Activated CD8-positive, alpha-beta memory T cell treated with anti-CD3 and anti-CD28 coated beads for 4 hours (primary cell): ENCODE data around the gene EDA.
"Not testable (repeated sequence)": the region's sequence is repeated elsewhere in the genome, so short reads cannot be mapped to it uniquely, and the experiment has no call there.

Experiments used
- DNase-seq, 2 donors: peaks; one replicate each; pipeline ENCODE4 v3.0.0-alpha.2; 2020; ENCODE audit warnings: low read depth in 2 of 2

EDA gene

GRCh38 chrX:69951753-69952152, 335.8 kb downstream of the EDA start:
- no peak for DNase-seq

GRCh38 chrX:69959712-69960111, 343.8 kb downstream of the EDA start:
- no peak for DNase-seq

- DNase-seq = no peak
Measured at GRCh38 chrX:69961365-69962072, 345.6 kb downstream of the EDA start.

- DNase-seq = no peak
Measured at GRCh38 chrX:69968950-69969349, 353.0 kb downstream of the EDA start.

GRCh38 chrX:69969460-69969859, 353.5 kb downstream of the EDA start:
- no peak for DNase-seq

- no peak for DNase-seq
Measured at GRCh38 chrX:69987691-69988090, 371.8 kb downstream of the EDA start.

GRCh38 chrX:69988955-69989394, 373.1 kb downstream of the EDA start:
- DNase-seq = no peak

- DNase-seq = no peak
Measured at GRCh38 chrX:69991685-69992084, 375.8 kb downstream of the EDA start.

GRCh38 chrX:69993494-69993893, 377.6 kb downstream of the EDA start:
- no peak for DNase-seq

- no peak for DNase-seq
Measured at GRCh38 chrX:69995362-69996112, 379.6 kb downstream of the EDA start.

- DNase-seq = no peak
Measured at GRCh38 chrX:69996113-69996468, 380.2 kb downstream of the EDA start.

- not testable (repeated sequence) for DNase-seq
Measured at GRCh38 chrX:69998299-69998698, 382.4 kb downstream of the EDA start.

- no peak for DNase-seq
Measured at GRCh38 chrX:70001269-70001668, 385.4 kb downstream of the EDA start.

- DNase-seq = no peak
Measured at GRCh38 chrX:70001708-70002341, 385.9 kb downstream of the EDA start.

- no peak for DNase-seq
Measured at GRCh38 chrX:70007946-70008345, 392.0 kb downstream of the EDA start.

- no peak for DNase-seq
Measured at GRCh38 chrX:70009049-70009448, 393.1 kb downstream of the EDA start.

GRCh38 chrX:70009970-70010369, 394.1 kb downstream of the EDA start:
- DNase-seq = no peak

GRCh38 chrX:70012756-70013155, 396.8 kb downstream of the EDA start:
- DNase-seq = no peak

GRCh38 chrX:70013466-70014381, 397.8 kb downstream of the EDA start:
- DNase-seq = no peak

GRCh38 chrX:70016513-70016912, 400.6 kb downstream of the EDA start:
- DNase-seq = no peak

- DNase-seq = no peak
Measured at GRCh38 chrX:70022616-70023015, 406.7 kb downstream of the EDA start.

GRCh38 chrX:70025464-70025863, 409.6 kb downstream of the EDA start:
- DNase-seq = no peak
